SU-DHL-6 (cell line): ENCODE data around the gene DPH2.

Source experiments
- H2AFZ ChIP-seq: fragments of 200-600 bp; sonication (generic); 2 replicates; pipeline ENCODE4 v1.6.1; 2014; ENCODE audit warnings: low read depth, mild to moderate bottlenecking, moderate library complexity, mixed read lengths, antibody characterized with exemption, low read length; ENCODE audit not compliant: severe bottlenecking
- H3F3A ChIP-seq: fragments of 200-600 bp; shearing (Covaris generic); 2 replicates; pipeline ENCODE4 v1.6.0; 2016; ENCODE audit warnings: antibody characterized with exemption, mild to moderate bottlenecking; ENCODE audit not compliant: insufficient read depth
- H3K27ac ChIP-seq: fragments of 200-600 bp; sonication (generic); 2 replicates; pipeline ENCODE4 v1.5.1; 2016; ENCODE audit warnings: low read depth, mild to moderate bottlenecking, low read length, moderate library complexity, mixed read lengths
- H3K27me3 ChIP-seq: fragments of 200-600 bp; sonication (generic), shearing (Covaris generic); 2 replicates; pipeline ENCODE4 v1.6.0; 2014; ENCODE audit warnings: mild to moderate bottlenecking, low read length
- H3K36me3 ChIP-seq: fragments of 200-600 bp; sonication (generic); 2 replicates; pipeline ENCODE4 v1.6.1; 2014; ENCODE audit warnings: mild to moderate bottlenecking, low read length, mixed read lengths
- H3K4me2 ChIP-seq: fragments of 300-600, 200-600 bp; shearing (Covaris generic), sonication (generic); 2 replicates; pipeline ENCODE4 v1.6.0; 2014; ENCODE audit warnings: low read length, low read depth, mild to moderate bottlenecking; ENCODE audit not compliant: poor library complexity, severe bottlenecking
- H3K4me3 ChIP-seq: fragments of 200-600 bp; sonication (generic); 2 replicates; pipeline ENCODE4 v1.5.1; 2014; ENCODE audit warnings: antibody characterized with exemption, low read length, mild to moderate bottlenecking, mixed read lengths; ENCODE audit not compliant: insufficient read depth, poor library complexity, severe bottlenecking
- H3K79me2 ChIP-seq: fragments of 200-600 bp; sonication (generic); 2 replicates; pipeline ENCODE4 v1.6.1; 2014; ENCODE audit warnings: mild to moderate bottlenecking, low read length, moderate library complexity; ENCODE audit not compliant: insufficient read depth
- H3K9ac ChIP-seq: fragments of 200-600 bp; sonication (generic); 2 replicates; pipeline ENCODE4 v1.7.0; 2014; ENCODE audit warnings: mild to moderate bottlenecking, low read length
- H3K9me2 ChIP-seq: fragments of 200-600 bp; sonication (generic); replicated peaks from 2 replicates; pipeline ENCODE4 v1.6.1; 2014; ENCODE audit warnings: low read length; ENCODE audit not compliant: insufficient read depth
- H3K9me3 ChIP-seq: fragments of 200-600 bp; sonication (generic); 2 replicates; pipeline ENCODE4 v1.6.1; 2014; ENCODE audit warnings: low read length, mixed read lengths; ENCODE audit not compliant: insufficient read depth
- H4K20me1 ChIP-seq: fragments of 200-600 bp; sonication (generic); 2 replicates; pipeline ENCODE4 v1.6.1; 2014; ENCODE audit warnings: low read depth, mild to moderate bottlenecking, antibody characterized with exemption, low read length, moderate library complexity, mixed read lengths
- EZH2phosphoT487 ChIP-seq: fragments of 200-600 bp; sonication (generic), shearing (Covaris generic); conservative IDR thresholded peaks from 2 replicates; pipeline ENCODE4 v1.6.1; 2018; ENCODE audit warnings: mild to moderate bottlenecking, antibody characterized with exemption, low read length, moderate library complexity, mixed read lengths
- TF ChIP-seq, protein P1 (sequence below): fragments of 200-600 bp; sonication (generic); IDR thresholded peaks from one replicate; pipeline ENCODE4 v1.5.1; 2017; ENCODE audit warnings: antibody characterized with exemption, mild to moderate bottlenecking, low read length, moderate library complexity; ENCODE audit not compliant: insufficient read depth, poor library complexity, severe bottlenecking

The DPH2 gene

DNA sequence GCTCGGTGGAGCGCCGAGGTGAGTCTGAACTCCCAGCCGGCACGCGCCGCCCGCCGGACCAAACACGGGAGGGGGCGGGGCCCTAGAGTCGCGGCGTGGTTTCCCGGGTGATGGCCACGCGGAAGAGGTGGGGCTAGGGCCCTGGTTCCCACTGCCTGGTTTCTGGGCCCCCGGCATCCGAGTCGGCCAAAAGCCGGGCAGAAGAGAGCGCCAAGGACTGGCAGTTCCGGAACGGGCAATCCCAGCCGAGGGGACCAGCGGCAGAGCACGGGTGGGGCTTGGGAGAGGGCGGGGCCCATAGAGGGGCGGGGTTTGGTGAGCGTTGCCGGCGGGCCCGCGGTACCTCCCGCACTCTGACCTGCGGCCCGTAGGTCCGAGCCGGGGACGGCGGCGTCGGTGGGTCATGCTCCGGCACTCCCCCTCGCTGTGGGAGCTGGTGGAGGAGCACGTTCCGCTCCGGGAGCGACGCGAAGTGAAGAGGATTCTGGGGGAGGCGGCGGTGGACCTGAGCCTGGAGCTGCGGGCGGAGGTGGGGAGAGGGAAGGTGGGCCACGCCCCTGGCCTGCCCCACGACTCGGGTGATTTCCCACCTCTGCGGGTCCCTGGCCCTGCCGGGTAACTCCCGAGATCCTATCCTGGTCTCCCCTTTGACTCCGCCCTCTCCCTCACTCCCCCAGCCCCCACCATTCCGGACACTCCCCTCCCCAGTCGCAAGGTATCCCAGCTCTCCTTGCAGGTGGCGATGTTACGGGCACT lies 21.8 kb downstream of the DPH2 start, which contains the start of gene CCDC24:
Gene CCDC24, plus strand, starts transcription at position 124 of the 756 bp plus-strand sequence. Its CDS starts 280 bp downstream, at position 404.
- Histone ChIP-seq H3K27ac (no peak within 1 kb of the TSS), H3K9me2 (no peaks in the 10 kb centered on the region), H3K9me3 (no peaks in the 10 kb centered on the region)

DNA sequence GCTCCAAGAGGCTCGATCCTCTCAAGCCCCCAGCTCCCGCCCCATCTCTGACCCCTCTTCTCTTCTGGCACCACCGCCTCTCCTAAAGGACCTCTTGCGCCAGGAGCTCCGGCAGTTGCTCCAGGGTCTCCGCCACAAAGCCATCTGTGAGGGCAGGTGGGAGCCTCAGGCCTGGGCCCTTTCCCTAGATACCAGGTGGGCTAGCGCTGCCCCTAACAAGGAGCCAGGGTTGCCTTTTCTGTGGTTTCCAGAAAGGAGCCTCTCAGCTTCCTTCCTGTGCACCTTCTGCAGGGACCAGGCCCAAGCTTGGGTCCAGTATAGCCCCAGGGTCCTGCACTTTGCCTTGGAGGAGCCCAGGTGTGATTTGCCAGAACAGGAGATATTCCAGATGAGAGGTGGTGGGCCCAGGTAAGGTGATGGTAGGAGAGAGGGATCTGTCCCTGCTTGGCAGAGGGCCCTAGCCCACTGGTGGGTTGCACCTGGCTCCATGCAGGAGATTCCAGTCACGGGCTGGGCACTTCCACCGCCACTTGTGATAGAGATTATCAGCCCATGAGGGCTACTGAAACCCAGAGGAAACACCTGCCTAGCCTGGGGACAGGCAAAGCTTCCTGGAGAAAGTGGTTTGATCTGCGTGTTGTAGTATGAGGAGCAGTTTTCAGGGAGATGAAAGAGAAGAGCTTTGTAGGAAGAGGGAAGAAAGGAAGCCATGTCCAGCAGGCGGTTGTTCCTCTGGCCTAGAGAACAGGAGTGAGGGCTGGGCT lies 22.6 kb downstream of the DPH2 start:
- H2AFZ ChIP-seq: no peak overlapping the region
- peak overlapping the region; percentile 62 for H3K4me2 ChIP-seq
- no peaks in the 10 kb centered on the region for H3K27me3 ChIP-seq
- no peaks in the 10 kb centered on the region for H3K9me2 ChIP-seq
- H3K79me2 ChIP-seq: no peaks in the 10 kb centered on the region
- no peaks in the 10 kb centered on the region for H4K20me1 ChIP-seq
- H3K9ac ChIP-seq: peak overlapping the region; percentile 53; the same call in 1 of the 2 replicates
- H3K36me3 ChIP-seq: no peaks in the 10 kb centered on the region
- peaks cover 10% of the 10 kb centered on the region; the same call in 1 of the 2 replicates for H3F3A ChIP-seq
- H3K27ac ChIP-seq: no peak overlapping the region
- peak overlapping the region; percentile 55 for H3K4me3 ChIP-seq
- no peak for TF ChIP-seq EZH2phosphoT487
- TF ChIP-seq, protein P1, sequence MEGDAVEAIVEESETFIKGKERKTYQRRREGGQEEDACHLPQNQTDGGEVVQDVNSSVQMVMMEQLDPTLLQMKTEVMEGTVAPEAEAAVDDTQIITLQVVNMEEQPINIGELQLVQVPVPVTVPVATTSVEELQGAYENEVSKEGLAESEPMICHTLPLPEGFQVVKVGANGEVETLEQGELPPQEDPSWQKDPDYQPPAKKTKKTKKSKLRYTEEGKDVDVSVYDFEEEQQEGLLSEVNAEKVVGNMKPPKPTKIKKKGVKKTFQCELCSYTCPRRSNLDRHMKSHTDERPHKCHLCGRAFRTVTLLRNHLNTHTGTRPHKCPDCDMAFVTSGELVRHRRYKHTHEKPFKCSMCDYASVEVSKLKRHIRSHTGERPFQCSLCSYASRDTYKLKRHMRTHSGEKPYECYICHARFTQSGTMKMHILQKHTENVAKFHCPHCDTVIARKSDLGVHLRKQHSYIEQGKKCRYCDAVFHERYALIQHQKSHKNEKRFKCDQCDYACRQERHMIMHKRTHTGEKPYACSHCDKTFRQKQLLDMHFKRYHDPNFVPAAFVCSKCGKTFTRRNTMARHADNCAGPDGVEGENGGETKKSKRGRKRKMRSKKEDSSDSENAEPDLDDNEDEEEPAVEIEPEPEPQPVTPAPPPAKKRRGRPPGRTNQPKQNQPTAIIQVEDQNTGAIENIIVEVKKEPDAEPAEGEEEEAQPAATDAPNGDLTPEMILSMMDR: no peak
- H3K9me3 ChIP-seq: no peaks in the 10 kb centered on the region

More for the DNA sequence above, 21.8 kb downstream of the DPH2 start, which contains the start of gene CCDC24:
- Histone ChIP-seq H4K20me1 (no peaks in the 10 kb centered on the region), H3K36me3 (no peaks in the 10 kb centered on the region), H3K9ac (peak within 1 kb of the TSS; percentile 53), H3K4me2 (peak within 1 kb of the TSS; percentile 62), H3K27me3 (no peaks in the 10 kb centered on the region), H2AFZ (peak within 1 kb of the TSS; percentile 83), H3K4me3 (peak within 1 kb of the TSS; percentile 55), H3F3A (peaks cover 10% of the 10 kb centered on the region; the same call in 1 of the 2 replicates), H3K79me2 (no peaks in the 10 kb centered on the region)
- TF ChIP-seq, protein P1: no peak
- no peak for TF ChIP-seq EZH2phosphoT487

DNA sequence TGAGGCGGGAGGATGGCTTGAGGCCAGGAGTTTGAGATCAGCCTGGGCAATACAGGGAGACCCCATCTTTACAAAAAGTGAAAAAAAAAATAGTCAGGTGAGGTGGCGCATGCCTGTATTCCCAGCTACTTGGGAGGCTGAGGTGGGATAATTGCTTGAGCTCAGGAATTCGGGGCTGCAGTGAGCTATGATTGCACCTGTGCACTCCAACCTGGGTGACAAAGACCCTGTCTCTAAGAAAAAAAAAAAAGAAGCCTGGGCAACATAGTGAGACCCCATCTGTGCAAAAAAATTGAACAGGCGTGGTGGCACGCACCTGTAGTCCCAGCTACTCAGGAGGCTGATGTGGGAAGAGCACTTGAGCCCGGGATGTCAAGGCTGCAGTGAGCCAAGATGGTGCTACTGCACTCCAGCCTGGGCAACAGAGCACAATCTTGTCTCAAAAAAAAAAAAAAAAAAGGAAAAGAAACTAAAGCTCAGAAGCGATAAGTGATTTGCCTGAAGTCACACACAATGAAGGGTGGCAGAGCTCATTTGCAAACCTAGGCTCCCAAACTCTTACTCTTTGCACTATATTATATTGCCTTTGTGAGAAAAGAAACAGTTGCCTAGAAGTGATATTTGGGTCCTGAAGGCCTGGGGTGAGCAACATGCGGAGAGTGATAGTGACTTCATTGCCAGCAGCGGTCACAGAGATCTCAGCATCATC lies 23.6 kb downstream of the DPH2 start:
- Histone ChIP-seq H2AFZ (no peak overlapping the region), H3K4me3 (no peak overlapping the region), H3K36me3 (no peaks in the 10 kb centered on the region), H3K4me2 (no peak overlapping the region), H4K20me1 (no peaks in the 10 kb centered on the region), H3K27me3 (no peaks in the 10 kb centered on the region), H3K9ac (no peak overlapping the region), H3K9me3 (no peaks in the 10 kb centered on the region), H3F3A (peaks cover 10% of the 10 kb centered on the region; the same call in 1 of the 2 replicates), H3K27ac (no peak overlapping the region), H3K9me2 (no peaks in the 10 kb centered on the region), H3K79me2 (no peaks in the 10 kb centered on the region)
- TF ChIP-seq EZH2phosphoT487: no peak
- TF ChIP-seq, protein P1: no peak
